IMR-90 (cell line): ENCODE results near the gene DMAC2L. TPM values are rescaled to one million over a fixed set of nuclear protein-coding genes. Genes with fewer than 3 reads are reported as not detected.
A peak's percentile ranks its signal among the peaks of the same experiment; 100 is the strongest.

Experiments
- ATAC-seq: fragments of 200-7000 bp; cut with Tn5 transposase; 2 replicates; pipeline ENCODE4 v1.9.1; 2020; ENCODE audit warnings: low read depth, mild to moderate bottlenecking, moderate library complexity
- BruUV-seq: library from RNA; stranded (reverse); fragments of 400-500 nt; replicated peaks from 2 replicates; lab custom pipeline; 2021; lab: Mats Ljungman, UMichigan
- CTCF ChIA-PET: fragments of 300-600 bp; formaldehyde crosslinking; extraction: SDS; loops from one replicate; lab custom pipeline; 2021; ENCODE audit warnings: antibody characterized with exemption; lab: Yijun Ruan, JAX
- POLR2A ChIA-PET: fragments of 300-600 bp; sonication (Branson Sonifier 250); formaldehyde crosslinking; loops from one replicate; lab custom pipeline; 2022; ENCODE audit warnings: antibody characterized with exemption; ENCODE audit not compliant: unreplicated experiment; lab: Charles Lee
- DNase-seq: peaks from one replicate; pipeline ENCODE4 v3.0.0; 2013
- H2AFZ ChIP-seq: replicated peaks from 2 replicates; pipeline ENCODE3; 2013; ENCODE audit warnings: low read length, mild to moderate bottlenecking; ENCODE audit not compliant: poor library complexity
- H2AK5ac ChIP-seq: 2 replicates; pipeline ENCODE4 v1.6.1; 2013; ENCODE audit warnings: low read depth, low read length, inconsistent platforms
- H2AK9ac ChIP-seq: replicated peaks from 2 replicates; pipeline ENCODE3; 2013; ENCODE audit warnings: mild to moderate bottlenecking, low read depth, low read length, moderate library complexity; ENCODE audit not compliant: poor library complexity
- H2BK120ac ChIP-seq: 2 replicates; pipeline ENCODE4 v1.6.1; 2013; ENCODE audit warnings: low read depth, low read length, inconsistent platforms
- H2BK15ac ChIP-seq: 3 replicates; pipeline ENCODE4 v1.6.1; 2013; ENCODE audit warnings: low read depth, low read length, inconsistent platforms
- H2BK20ac ChIP-seq: 2 replicates; pipeline ENCODE4 v1.6.1; 2013; ENCODE audit warnings: low read depth, mild to moderate bottlenecking, inconsistent platforms, low read length, moderate library complexity
- H2BK5ac ChIP-seq: 2 replicates; pipeline ENCODE4 v1.6.1; 2013; ENCODE audit warnings: mild to moderate bottlenecking, low read depth, low read length, inconsistent platforms; ENCODE audit not compliant: poor library complexity, severe bottlenecking
- H3K14ac ChIP-seq: replicated peaks from 2 replicates; pipeline ENCODE4 v1.6.1; 2013; ENCODE audit warnings: low read depth, low read length, inconsistent platforms
- H3K18ac ChIP-seq: 2 replicates; pipeline ENCODE4 v1.6.1; 2013; ENCODE audit warnings: low read depth, low read length, control low read depth
- H3K23ac ChIP-seq: 2 replicates; pipeline ENCODE4 v1.6.1; 2013; ENCODE audit warnings: low read depth, low read length, inconsistent platforms
- H3K27ac ChIP-seq: 2 replicates; pipeline ENCODE4 v1.5.1; 2013; ENCODE audit warnings: mild to moderate bottlenecking, control low read depth, low read length; ENCODE audit not compliant: insufficient read depth
- H3K27me3 ChIP-seq: 2 replicates; pipeline ENCODE4 v1.6.1; 2013; ENCODE audit warnings: low read length; ENCODE audit not compliant: control insufficient read depth, insufficient read depth
- H3K36me3 ChIP-seq: 2 replicates; pipeline ENCODE4 v1.6.1; 2013; ENCODE audit warnings: low read length, mixed read lengths; ENCODE audit not compliant: control insufficient read depth, insufficient read depth
- H3K4ac ChIP-seq: 2 replicates; pipeline ENCODE4 v1.6.1; 2013; ENCODE audit warnings: low read depth, low read length, inconsistent platforms
- H3K4me1 ChIP-seq: 2 replicates; pipeline ENCODE4 v1.6.1; 2013; ENCODE audit warnings: low read length, mixed read lengths; ENCODE audit not compliant: control insufficient read depth, insufficient read depth
- H3K4me2 ChIP-seq: 2 replicates; pipeline ENCODE4 v1.6.1; 2013; ENCODE audit warnings: low read depth, mild to moderate bottlenecking, control low read depth, low read length, moderate library complexity
- H3K4me3 ChIP-seq: 2 replicates; pipeline ENCODE4 v1.5.1; 2013; ENCODE audit warnings: low read depth, mild to moderate bottlenecking, control low read depth, low read length, moderate library complexity; ENCODE audit not compliant: insufficient read depth
- H3K56ac ChIP-seq: 2 replicates; pipeline ENCODE4 v1.6.1; 2013; ENCODE audit warnings: low read length, inconsistent platforms; ENCODE audit not compliant: insufficient read depth; ENCODE audit errors: extremely low read depth
- H3K79me1 ChIP-seq, 2 experiments: 2 replicates each; pipeline ENCODE4 v1.6.1; 2013; ENCODE audit warnings: low read length in 2 of 2, inconsistent platforms in 1 of 2, low read depth in 1 of 2
- H3K9ac ChIP-seq: 2 replicates; pipeline ENCODE4 v1.6.1; 2013; ENCODE audit warnings: low read depth, low read length, control low read depth
- H3K9me1 ChIP-seq: 2 replicates; pipeline ENCODE4 v1.6.1; 2013; ENCODE audit warnings: low read length, inconsistent platforms; ENCODE audit not compliant: insufficient read depth
- H3K9me3 ChIP-seq: 2 replicates; pipeline ENCODE4 v1.6.1; 2013; ENCODE audit warnings: low read length; ENCODE audit not compliant: control insufficient read depth, insufficient read depth
- H4K20me1 ChIP-seq: 2 replicates; pipeline ENCODE4 v1.6.1; 2013; ENCODE audit warnings: low read length, inconsistent platforms; ENCODE audit not compliant: insufficient read depth
- H4K5ac ChIP-seq: 2 replicates; pipeline ENCODE4 v1.6.1; 2013; ENCODE audit warnings: mild to moderate bottlenecking, low read depth, low read length, control low read depth
- H4K8ac ChIP-seq, 2 experiments: 2 replicates each; pipeline ENCODE4 v1.6.1; 2013; ENCODE audit warnings: low read depth in 2 of 2, low read length in 2 of 2, control low read depth in 1 of 2, inconsistent platforms in 1 of 2
- H4K91ac ChIP-seq: 2 replicates; pipeline ENCODE4 v1.6.1; 2013; ENCODE audit warnings: low read depth, low read length, inconsistent platforms; ENCODE audit not compliant: insufficient read depth
- BHLHE40 ChIP-seq: fragments of 150-350 bp; IDR thresholded peaks from 2 replicates; pipeline ENCODE4 v1.6.1; 2016; ENCODE audit warnings: mild to moderate bottlenecking, low read depth, low read length
- CHD1 ChIP-seq: IDR thresholded peaks from 2 replicates; pipeline ENCODE4 v1.6.1; 2012; ENCODE audit warnings: low read depth, low read length, improper control_type of control experiment
- ELK1 ChIP-seq: fragments of 150-350 bp; IDR thresholded peaks from 2 replicates; pipeline ENCODE4 v1.6.1; 2016; ENCODE audit warnings: low read depth, mild to moderate bottlenecking, low read length, moderate library complexity, borderline replicate concordance
- FOS ChIP-seq: fragments of 150-350 bp; IDR thresholded peaks from 2 replicates; pipeline ENCODE4 v1.6.1; 2016; ENCODE audit warnings: low read depth, low read length
- MAFK ChIP-seq: IDR thresholded peaks from 2 replicates; pipeline ENCODE4 v1.6.1; 2012; ENCODE audit warnings: low read depth, low read length, improper control_type of control experiment
- MAZ ChIP-seq: IDR thresholded peaks from 2 replicates; pipeline ENCODE4 v1.6.1; 2012; ENCODE audit warnings: low read depth, mild to moderate bottlenecking, low read length, improper control_type of control experiment, moderate library complexity, borderline replicate concordance
- MXI1 ChIP-seq: IDR thresholded peaks from 2 replicates; pipeline ENCODE4 v1.6.1; 2012; ENCODE audit warnings: low read depth, mild to moderate bottlenecking, low read length, moderate library complexity, borderline replicate concordance
- NFE2L2 ChIP-seq: fragments of 150-350 bp; IDR thresholded peaks from 2 replicates; pipeline ENCODE4 v1.6.1; 2016; ENCODE audit warnings: low read depth, mild to moderate bottlenecking, low read length
- POLR2A ChIP-seq: IDR thresholded peaks from 2 replicates; pipeline ENCODE4 v1.6.1; 2012; ENCODE audit warnings: mild to moderate bottlenecking, low read depth, low read length
- RAD21 ChIP-seq: IDR thresholded peaks from 2 replicates; pipeline ENCODE4 v1.6.1; 2012; ENCODE audit warnings: low read length, improper control_type of control experiment
- RCOR1 ChIP-seq: IDR thresholded peaks from 2 replicates; pipeline ENCODE4 v1.6.1; 2012; ENCODE audit warnings: mild to moderate bottlenecking, low read length, improper control_type of control experiment; ENCODE audit not compliant: insufficient replicate concordance
- USF2 ChIP-seq: fragments of 150-350 bp; IDR thresholded peaks from 2 replicates; pipeline ENCODE4 v1.6.1; 2017; ENCODE audit warnings: mild to moderate bottlenecking, antibody characterized with exemption, low read length, low read depth
- WGBS, 2 experiments: methylation state at CpG; one replicate each; pipeline versions ENCODE4 v1.1.5 to v1.1.7; 2013; ENCODE audit warnings: missing lambda C conversion rate in 2 of 2; ENCODE audit not compliant: insufficient read length in 1 of 2; ENCODE audit errors: extremely low coverage in 2 of 2; 5-methylcytosine and 5-hydroxymethylcytosine counted together
- dilution Hi-C: fragments of 300-500 bp; cut with HindIII; formaldehyde crosslinking; loops from one replicate; pipeline ENCODE4 v1.14.3; 2018; ENCODE audit warnings: low sequenced_read_pairs; ENCODE audit not compliant: unreplicated experiment
- in situ Hi-C: fragments of 300-500 bp; cut with MboI; formaldehyde crosslinking; loops from 3 replicates; pipeline ENCODE4 v1.14.3; 2019; ENCODE audit warnings: low sequenced_read_pairs, inconsistent platforms, mixed read lengths
- intact Hi-C: fragments of 100-400 bp; cut with micrococcal nuclease; formaldehyde crosslinking; loops from 2 replicates; pipeline ENCODE4 v1.10.0; 2022
- polyA plus RNA-seq, 3 experiments: library from polyadenylated mRNA; depleted of rRNA; stranded (reverse); fragments of >200 nt; gene quantifications; 2 replicates each; pipeline ENCODE4 v1.2.3, GENCODE V29; 2012; ENCODE audit warnings: low replicate concordance in 1 of 3
- total RNA-seq: library from RNA; depleted of rRNA; stranded (reverse); fragments of >200 nt; gene quantifications from 2 replicates; pipeline ENCODE4 v1.2.3, GENCODE V29; 2012

Gene DMAC2L
- total and polyA plus RNA-seq, 2 of the 4 experiments (the other 2 are of a cell fraction) = 5.0 to 6.1 TPM

- Histone ChIP-seq H3K4ac (0 out of 2 replicates have a peak overlapping the region, but pooled peaks have one; percentile 15), H3K14ac (peak overlapping the region; percentile 13; the same call in 1 of the 2 replicates), H4K91ac (peak overlapping the region; percentile 26; the same call in 1 of the 2 replicates), H2AK9ac (no peak overlapping the region), H3K23ac (peak overlapping the region; percentile 51; the same call in 1 of the 2 replicates), H2AK5ac (no peak overlapping the region), H2BK15ac (0 out of 3 replicates have a peak overlapping the region, but pooled peaks have one; percentile 58), H3K36me3 (no peaks in the 10 kb centered on the region), H2BK20ac (peak overlapping the region; percentile 49; the same call in 1 of the 2 replicates), H4K20me1 (no peaks in the 10 kb centered on the region), H2BK5ac (peak overlapping the region; percentile 56), H3K4me1 (peaks cover 8% of the 10 kb centered on the region), H3K9me3 (no peaks in the 10 kb centered on the region), H4K8ac (no peak overlapping the region; a peak in 2 of 4 replicates), H3K79me1 (peaks cover 0 to 3% of the 10 kb centered on the region in 2 experiments; a peak in 1 of 4 replicates), H3K4me2 (peak overlapping the region; percentile 15), H2BK120ac (peak overlapping the region; percentile 57), H3K9me1 (no peaks in the 10 kb centered on the region; the same call in 1 of the 2 replicates), H3K56ac (no peak overlapping the region), H3K9ac (0 out of 2 replicates have a peak overlapping the region, but pooled peaks have one; percentile 11), H3K4me3 (no peak overlapping the region), H3K18ac (0 out of 2 replicates have a peak overlapping the region, but pooled peaks have one; percentile 26), H3K27ac (peak overlapping the region; percentile 44; the same call in 1 of the 2 replicates), H4K5ac (no peak overlapping the region; the same call in 1 of the 2 replicates), H3K27me3 (no peaks in the 10 kb centered on the region), H2AFZ (no peak overlapping the region)
- no TSS peak for BruUV-seq
- in situ Hi-C loops = no loop called here
- intact Hi-C loops = no loop called here
- CTCF ChIA-PET = no interaction called here
- TF ChIP-seq NFE2L2 = no peak
- no peak for TF ChIP-seq BHLHE40
- TF ChIP-seq USF2 = no peak
- no peak for TF ChIP-seq MAZ
- TF ChIP-seq MAFK = no peak
- no peak for TF ChIP-seq FOS
- no peak for TF ChIP-seq CHD1
- no peak for TF ChIP-seq RAD21
- TF ChIP-seq POLR2A = no peak
- TF ChIP-seq ELK1 = no peak
- TF ChIP-seq MXI1 = no peak
- TF ChIP-seq RCOR1 = no peak
- DNase-seq (no peak), ATAC-seq (no peak; the same call in 1 of the 2 replicates)
- POLR2A ChIA-PET = no interaction called here
- WGBS, 2 experiments = no CpG with 5 or more reads among the region's 4 CpGs
- dilution Hi-C loops = no loop called here
Measured at GRCh38 chr14:50352584-50352983, 40.5 kb downstream of the DMAC2L start.
